GM21360 (cell line): ENCODE measurements around the gene KRTAP13-2.

ENCODE experiments used
- ATAC-seq: cut with Tn5 transposase; IDR thresholded peaks from one replicate; pipeline ENCODE4 v1.9.1; 2021; ENCODE audit warnings: mild to moderate bottlenecking, moderate library complexity; ENCODE audit not compliant: unreplicated experiment

The KRTAP13-2 gene

GRCh38 chr21:30329203-30329875 is 42.7 kb downstream of the KRTAP13-2 start:
- ATAC-seq: no peak

GRCh38 chr21:30326390-30326789 is 45.7 kb downstream of the KRTAP13-2 start:
- ATAC-seq: no peak
